GDM1 (cell line): Measurements from ENCODE around the gene GHITM.
"Not testable (repeated sequence)": the region's sequence is repeated elsewhere in the genome, so short reads cannot be mapped to it uniquely, and the experiment has no call there.

Experiments used
- DNase-seq: peaks from one replicate; lab custom pipeline; 2025; lab: John Stamatoyannopoulos, UW

Gene GHITM

GRCh38 chr10:84139126-84140035, at the start of gene GHITM:
Gene GHITM (plus strand): TSS chr10:84139509. CDS start chr10:84141501, 1,992 bp downstream.
- peak; percentile 94 for DNase-seq

- no peak for DNase-seq
These were observed 43.4 kb upstream of the GHITM start for GRCh38 chr10:84095811-84096497.

GRCh38 chr10:84097787-84098353, 41.4 kb upstream of the GHITM start:
- DNase-seq: no peak

- DNase-seq: no peak
These were observed 40.6 kb upstream of the GHITM start for GRCh38 chr10:84098667-84099066.

GRCh38 chr10:84101042-84101441, 38.3 kb upstream of the GHITM start:
- DNase-seq: no peak

- no peak for DNase-seq
These were observed 30.5 kb upstream of the GHITM start for GRCh38 chr10:84108797-84109196.

- DNase-seq: not testable (repeated sequence)
These were observed 29.5 kb upstream of the GHITM start for GRCh38 chr10:84109772-84110171.

- not testable (repeated sequence) for DNase-seq
These were observed 25.8 kb upstream of the GHITM start for GRCh38 chr10:84113468-84113867.

- DNase-seq: no peak
These were observed 25.1 kb upstream of the GHITM start for GRCh38 chr10:84114088-84114667.

- DNase-seq: not testable (repeated sequence)
These were observed 22.1 kb upstream of the GHITM start for GRCh38 chr10:84117204-84117603.

GRCh38 chr10:84117686-84118394, 21.5 kb upstream of the GHITM start:
- no peak for DNase-seq

GRCh38 chr10:84118395-84119006, 20.8 kb upstream of the GHITM start:
- no peak for DNase-seq

GRCh38 chr10:84123362-84123761, 15.9 kb upstream of the GHITM start:
- no peak for DNase-seq

GRCh38 chr10:84125910-84126784, 13.2 kb upstream of the GHITM start:
- DNase-seq: not testable (repeated sequence)

GRCh38 chr10:84126785-84127167, 12.5 kb upstream of the GHITM start:
- no peak for DNase-seq

- DNase-seq: no peak
These were observed 3.5 kb upstream of the GHITM start for GRCh38 chr10:84135836-84136235.

- no peak for DNase-seq
These were observed 1.5 kb upstream of the GHITM start for GRCh38 chr10:84137811-84138210.

GRCh38 chr10:84138478-84139125, 707 bp upstream of the GHITM start:
- no peak for DNase-seq

- no peak for DNase-seq
These were observed 699 bp downstream of the GHITM start for GRCh38 chr10:84140036-84140379.

GRCh38 chr10:84147347-84147746, 8.0 kb downstream of the GHITM start:
- DNase-seq: no peak
